Testis (tissue), 3 donors: ENCODE measurements around the gene CCDC93. TPM values are rescaled to one million over a fixed set of nuclear protein-coding genes. Genes with fewer than 3 reads are reported as not detected.

Source experiments
- DNase-seq: peaks from one replicate; pipeline ENCODE4 v3.0.0-alpha.2; 2019
- H3K27ac ChIP-seq, 2 donors: fragments of 200-600 bp; sonication (generic); one replicate each; pipeline ENCODE4 v1.5.1; 2019
- H3K27me3 ChIP-seq: fragments of 200-600 bp; sonication (generic); one replicate; pipeline ENCODE4 v1.5.1; 2019
- H3K36me3 ChIP-seq: fragments of 200-600 bp; sonication (generic); one replicate; pipeline ENCODE4 v1.5.1; 2017; ENCODE audit warnings: low read depth; ENCODE audit errors: missing control alignments
- H3K4me1 ChIP-seq: fragments of 200-600 bp; sonication (generic); one replicate; pipeline ENCODE4 v1.5.1; 2019
- H3K4me3 ChIP-seq, 2 donors: fragments of 200-600 bp; sonication (generic); one replicate each; pipeline ENCODE4 v1.5.1; 2017 to 2019
- H3K9me3 ChIP-seq: fragments of 200-600 bp; sonication (generic); one replicate; pipeline ENCODE4 v1.5.1; 2017
- CTCF ChIP-seq, 3 experiments: fragments of 450-650 bp in 2 of 3; fragments of 200-600 bp in 1 of 3; sonication (generic) in 1 of 3; IDR thresholded peaks; one replicate each; pipeline ENCODE4 v1.5.1; 2016 to 2019; ENCODE audit warnings: antibody characterized with exemption in 3 of 3, mild to moderate bottlenecking in 2 of 3, moderate library complexity in 1 of 3
- POLR2A ChIP-seq: fragments of 450-650 bp; IDR thresholded peaks from one replicate; pipeline ENCODE4 v1.6.1; 2017; ENCODE audit warnings: antibody characterized with exemption, mild to moderate bottlenecking, moderate library complexity
- WGBS, 2 donors: methylation state at CpG; one replicate each; pipeline ENCODE4 v1.1.5; 2018; 5-methylcytosine and 5-hydroxymethylcytosine counted together
- intact Hi-C: fragments of 100-400 bp; cut with DNase I; formaldehyde crosslinking; loops from one replicate; pipeline ENCODE4 v1.15.1; 2023; ENCODE audit warnings: low total_unique reads
- polyA plus RNA-seq: library from polyadenylated mRNA; stranded (reverse); fragments of 350-450 nt; fragmentation: Illumina TruSeq; extraction: RNeasy Lipid Tissue Mini Kit (QIAGEN cat#74804); gene quantifications from one replicate; pipeline ENCODE4 v1.2.3, GENCODE V29; 2014; ENCODE audit warnings: low read depth, low replicate concordance; ENCODE audit not compliant: insufficient read depth
- total RNA-seq, 2 donors: library from RNA; depleted of rRNA; stranded (reverse); fragments of >200 nt; gene quantifications; one replicate each; pipeline ENCODE4 v1.2.3, GENCODE V29; 2016

CCDC93 gene
- total and polyA plus RNA-seq, 3 donors from 2014 or later = 44.4 to 82.3 (median 61.6) TPM

GRCh38 chr2:117921520-117921919 lies 92.3 kb downstream of the CCDC93 start:
- WGBS, 2 donors = 69 to 70% methylated on average over 3 of the region's 3 CpGs
- DNase-seq = no peak
- H3K36me3 ChIP-seq = no peaks in the 10 kb centered on the region

GRCh38 chr2:117918608-117919007 lies 95.3 kb downstream of the CCDC93 start:
- WGBS, 2 donors = 90 to 96% methylated on average over 7 of the region's 7 CpGs
- no peak overlapping the region for H3K4me3 ChIP-seq
- H3K27me3 ChIP-seq = no peaks in the 10 kb centered on the region
- no peaks in the 10 kb centered on the region for H3K36me3 ChIP-seq
- no peak overlapping the region for H3K27ac ChIP-seq
- H3K9me3 ChIP-seq = no peaks in the 10 kb centered on the region
- TF ChIP-seq CTCF (IDR thresholded peaks at IDR 0.05) (no peak), POLR2A (no peak)
- no peaks in the 10 kb centered on the region for H3K4me1 ChIP-seq
- intact Hi-C loops = no loop called here
- no peak for DNase-seq

More at GRCh38 chr2:117921520-117921919, 92.3 kb downstream of the CCDC93 start:
- H3K4me1 ChIP-seq = no peaks in the 10 kb centered on the region
- TF ChIP-seq CTCF (IDR thresholded peaks at IDR 0.05) (no peak), POLR2A (no peak)
- intact Hi-C loops = no loop called here
- no peak overlapping the region for H3K4me3 ChIP-seq
- no peak overlapping the region for H3K27ac ChIP-seq
- H3K9me3 ChIP-seq = no peaks in the 10 kb centered on the region
- no peaks in the 10 kb centered on the region for H3K27me3 ChIP-seq

- 83 to 84% methylated on average over 18 to 19 of the region's 19 CpGs for WGBS, 2 donors
- Histone ChIP-seq H3K36me3 (no peaks in the 10 kb centered on the region), H3K27me3 (no peaks in the 10 kb centered on the region), H3K4me3 (no peak overlapping the region), H3K27ac (no peak overlapping the region), H3K9me3 (no peaks in the 10 kb centered on the region), H3K4me1 (no peaks in the 10 kb centered on the region)
- intact Hi-C loops = no loop called here
- TF ChIP-seq CTCF (IDR thresholded peaks at IDR 0.05) (no peak), POLR2A (no peak)
- DNase-seq = no peak
Observed at GRCh38 chr2:117917223-117917917, 96.5 kb downstream of the CCDC93 start.

GRCh38 chr2:117902933-117903332 lies 110.9 kb downstream of the CCDC93 start:
- Histone ChIP-seq H3K27me3 (no peaks in the 10 kb centered on the region), H3K9me3 (no peaks in the 10 kb centered on the region), H3K36me3 (no peaks in the 10 kb centered on the region), H3K27ac (no peak overlapping the region), H3K4me3 (no peak overlapping the region), H3K4me1 (no peaks in the 10 kb centered on the region)
- intact Hi-C loops = no loop called here
- TF ChIP-seq CTCF (IDR thresholded peaks at IDR 0.05) (no peak), POLR2A (no peak)
- WGBS, 2 donors = 32 to 76% methylated on average over 7 of the region's 7 CpGs
- no peak for DNase-seq

GRCh38 chr2:117888897-117889296 lies 125.0 kb downstream of the CCDC93 start:
- Histone ChIP-seq H3K36me3 (no peaks in the 10 kb centered on the region), H3K27me3 (no peaks in the 10 kb centered on the region), H3K4me3 (no peak overlapping the region), H3K9me3 (no peaks in the 10 kb centered on the region), H3K4me1 (peaks cover 7% of the 10 kb centered on the region), H3K27ac (no peak overlapping the region)
- intact Hi-C loops = no loop called here
- 89 to 95% methylated on average over 1 of the region's 1 CpG for WGBS, 2 donors
- TF ChIP-seq CTCF (IDR thresholded peaks at IDR 0.05) (no peak), POLR2A (no peak)
- DNase-seq = no peak
